Neuronal stem cell (in vitro differentiated cells): Measurements from ENCODE around the gene MRNIP.
"Not testable (repeated sequence)": the region's sequence is repeated elsewhere in the genome, so short reads cannot be mapped to it uniquely, and the experiment has no call there.

Experiments used
- DNase-seq: peaks from one replicate; pipeline ENCODE4 v3.0.0-alpha.2; 2013; ENCODE audit warnings: low spot score
- H2AFZ ChIP-seq: one replicate; pipeline ENCODE4 v1.6.1; 2013; ENCODE audit warnings: mild to moderate bottlenecking, low read length, inconsistent platforms
- H2AK5ac ChIP-seq: 2 replicates; pipeline ENCODE4 v1.6.1; 2013; ENCODE audit warnings: low read depth, mild to moderate bottlenecking, inconsistent platforms, low read length, moderate library complexity, mixed read lengths
- H2BK120ac ChIP-seq: 2 replicates; pipeline ENCODE4 v1.6.1; 2013; ENCODE audit warnings: low read depth, mild to moderate bottlenecking, inconsistent platforms, low read length, moderate library complexity, mixed read lengths
- H2BK12ac ChIP-seq: one replicate; pipeline ENCODE4 v1.6.1; 2013; ENCODE audit warnings: low read length, inconsistent platforms
- H2BK15ac ChIP-seq: 2 replicates; pipeline ENCODE4 v1.6.1; 2013; ENCODE audit warnings: mild to moderate bottlenecking, low read length, inconsistent platforms, mixed read lengths
- H2BK5ac ChIP-seq: one replicate; pipeline ENCODE4 v1.6.1; 2013; ENCODE audit warnings: inconsistent platforms, mild to moderate bottlenecking, low read length, moderate library complexity
- H3K14ac ChIP-seq: one replicate; pipeline ENCODE4 v1.6.1; 2013; ENCODE audit warnings: low read length, inconsistent platforms
- H3K18ac ChIP-seq: 2 replicates; pipeline ENCODE4 v1.6.1; 2013; ENCODE audit warnings: low read length, inconsistent platforms
- H3K23ac ChIP-seq: 2 replicates; pipeline ENCODE4 v1.6.1; 2013; ENCODE audit warnings: low read depth, mild to moderate bottlenecking, mixed read lengths, low read length, inconsistent platforms; ENCODE audit not compliant: poor library complexity
- H3K27ac ChIP-seq: replicated peaks from 3 replicates; pipeline ENCODE4 v1.5.1; 2013; ENCODE audit warnings: low read length, inconsistent platforms
- H3K27me3 ChIP-seq, 3 experiments: 2 replicates each; pipeline ENCODE4 v1.6.1; 2013; ENCODE audit warnings: low read length in 3 of 3, mild to moderate bottlenecking in 2 of 3, inconsistent platforms in 1 of 3, low read depth in 1 of 3, mixed read lengths in 1 of 3, moderate library complexity in 1 of 3; ENCODE audit not compliant: control insufficient read depth in 3 of 3, insufficient read depth in 3 of 3
- H3K36me3 ChIP-seq, 2 donors: replicated peaks in 1 of 2; 2 replicates each; pipeline ENCODE4 v1.6.1; 2013; ENCODE audit warnings: low read length in 2 of 2; ENCODE audit not compliant: control insufficient read depth in 2 of 2, insufficient read depth in 2 of 2
- H3K4ac ChIP-seq: 2 replicates; pipeline ENCODE4 v1.6.1; 2013; ENCODE audit warnings: inconsistent platforms, mild to moderate bottlenecking, low read length, moderate library complexity
- H3K4me1 ChIP-seq, 2 donors: 1 replicate in 1 of 2; 2 replicates in 1 of 2; pipeline ENCODE4 v1.6.1; 2013; ENCODE audit warnings: low read length in 2 of 2, low read depth in 1 of 2; ENCODE audit not compliant: control insufficient read depth in 2 of 2, insufficient read depth in 1 of 2
- H3K4me2 ChIP-seq: one replicate; pipeline ENCODE4 v1.6.1; 2013; ENCODE audit warnings: mild to moderate bottlenecking, low read length, inconsistent platforms; ENCODE audit not compliant: insufficient read depth, poor library complexity, severe bottlenecking
- H3K4me3 ChIP-seq, 2 donors: 2 replicates each; pipeline ENCODE4 v1.5.1; 2013; ENCODE audit warnings: low read length in 2 of 2, mild to moderate bottlenecking in 2 of 2, inconsistent platforms in 1 of 2, moderate library complexity in 1 of 2
- H3K79me1 ChIP-seq: one replicate; pipeline ENCODE4 v1.6.1; 2013; ENCODE audit warnings: low read depth, mild to moderate bottlenecking, inconsistent platforms, low read length, moderate library complexity
- H3K9ac ChIP-seq: one replicate; pipeline ENCODE4 v1.6.1; 2013; ENCODE audit warnings: mild to moderate bottlenecking, low read depth, low read length, inconsistent platforms; ENCODE audit not compliant: poor library complexity
- H3K9me3 ChIP-seq, 2 donors: replicated peaks in 1 of 2; 2 replicates each; pipeline versions ENCODE3 to v1.6.1; 2013; ENCODE audit warnings: low read length in 2 of 2, mild to moderate bottlenecking in 2 of 2, inconsistent platforms in 1 of 2, low read depth in 1 of 2, mixed read lengths in 1 of 2, moderate library complexity in 1 of 2; ENCODE audit not compliant: control insufficient read depth in 2 of 2, insufficient read depth in 1 of 2
- H4K8ac ChIP-seq: one replicate; pipeline ENCODE4 v1.6.1; 2013; ENCODE audit warnings: low read depth, mild to moderate bottlenecking, inconsistent platforms, low read length, moderate library complexity
- H4K91ac ChIP-seq: one replicate; pipeline ENCODE4 v1.6.1; 2013; ENCODE audit warnings: low read length, low read depth, mild to moderate bottlenecking, inconsistent platforms; ENCODE audit not compliant: poor library complexity
- WGBS, 2 donors: extraction: QIAGEN DNeasy Blood & Tissue Kit; methylation state at CpG; one replicate each; pipeline ENCODE4 v1.1.7; 2013; ENCODE audit warnings: missing lambda C conversion rate in 2 of 2, mixed read lengths in 1 of 2; ENCODE audit not compliant: insufficient read length in 2 of 2, insufficient replicate concordance in 1 of 2; ENCODE audit errors: extremely low coverage in 2 of 2; 5-methylcytosine and 5-hydroxymethylcytosine counted together

Gene MRNIP

GRCh38 chr5:179837076-179838011 is 21.3 kb downstream of the MRNIP start:
- WGBS, 2 donors: no CpG with 5 or more reads among the region's 15 CpGs

DNA sequence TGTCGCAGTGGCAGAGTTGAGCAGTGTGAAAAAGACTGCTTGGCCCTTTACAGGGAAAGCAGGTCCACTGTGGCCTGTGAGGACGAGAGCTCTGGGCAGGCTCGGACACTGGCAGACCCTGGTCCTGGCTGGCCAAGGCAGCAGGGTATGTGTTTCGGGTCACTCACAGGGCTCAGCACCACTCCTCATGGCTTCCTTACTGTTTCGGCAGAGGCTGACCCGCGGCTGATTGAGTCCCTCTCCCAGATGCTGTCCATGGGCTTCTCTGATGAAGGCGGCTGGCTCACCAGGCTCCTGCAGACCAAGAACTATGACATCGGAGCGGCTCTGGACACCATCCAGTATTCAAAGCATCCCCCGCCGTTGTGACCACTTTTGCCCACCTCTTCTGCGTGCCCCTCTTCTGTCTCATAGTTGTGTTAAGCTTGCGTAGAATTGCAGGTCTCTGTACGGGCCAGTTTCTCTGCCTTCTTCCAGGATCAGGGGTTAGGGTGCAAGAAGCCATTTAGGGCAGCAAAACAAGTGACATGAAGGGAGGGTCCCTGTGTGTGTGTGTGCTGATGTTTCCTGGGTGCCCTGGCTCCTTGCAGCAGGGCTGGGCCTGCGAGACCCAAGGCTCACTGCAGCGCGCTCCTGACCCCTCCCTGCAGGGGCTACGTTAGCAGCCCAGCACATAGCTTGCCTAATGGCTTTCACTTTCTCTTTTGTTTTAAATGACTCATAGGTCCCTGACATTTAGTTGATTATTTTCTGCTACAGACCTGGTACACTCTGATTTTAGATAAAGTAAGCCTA is 22.2 kb downstream of the MRNIP start:
- H2BK5ac ChIP-seq: no peak overlapping the region
- no peak overlapping the region for H2AK5ac ChIP-seq
- H3K4me1 ChIP-seq: no peaks in the 10 kb centered on the region
- H4K91ac ChIP-seq: no peak overlapping the region
- H3K27me3 ChIP-seq: no peaks in the 10 kb centered on the region
- no peak for DNase-seq
- H3K79me1 ChIP-seq: peaks cover 11% of the 10 kb centered on the region
- no peak overlapping the region for H2AFZ ChIP-seq
- H2BK15ac ChIP-seq: no peak overlapping the region
- no peak overlapping the region for H3K4ac ChIP-seq
- no CpG with 5 or more reads among the region's 19 CpGs for WGBS, 2 donors
- no peak overlapping the region for H2BK12ac ChIP-seq
- H3K4me2 ChIP-seq: no peak overlapping the region
- H3K18ac ChIP-seq: no peak overlapping the region
- no peak overlapping the region for H3K4me3 ChIP-seq
- peaks cover 62 to 83% of the 10 kb centered on the region in 2 donors for H3K36me3 ChIP-seq
- H3K14ac ChIP-seq: no peak overlapping the region
- no peak overlapping the region for H3K27ac ChIP-seq
- H4K8ac ChIP-seq: no peak overlapping the region
- H3K23ac ChIP-seq: peak overlapping the region; percentile 49
- H3K9me3 ChIP-seq: peaks cover 0 to 7% of the 10 kb centered on the region in 2 donors
- no peak overlapping the region for H2BK120ac ChIP-seq
- peak overlapping the region; percentile 1 for H3K9ac ChIP-seq

More at GRCh38 chr5:179837076-179838011, 21.3 kb downstream of the MRNIP start:
- Histone ChIP-seq H2AFZ (no peak overlapping the region), H3K79me1 (peaks cover 7% of the 10 kb centered on the region), H3K4me3 (peak overlapping the region in 1 of 2 donors; percentile 33), H3K23ac (peak overlapping the region; percentile 93), H3K14ac (no peak overlapping the region), H3K18ac (no peak overlapping the region), H3K9me3 (peaks cover 0 to 5% of the 10 kb centered on the region in 2 donors), H2BK5ac (no peak overlapping the region), H3K36me3 (peaks cover 63 to 82% of the 10 kb centered on the region in 2 donors), H3K27ac (no peak overlapping the region), H3K9ac (no peak overlapping the region), H2AK5ac (no peak overlapping the region), H4K91ac (no peak overlapping the region), H2BK120ac (no peak overlapping the region), H2BK15ac (no peak overlapping the region), H3K4me2 (no peak overlapping the region), H2BK12ac (no peak overlapping the region), H4K8ac (peak overlapping the region; percentile 45), H3K4ac (no peak overlapping the region), H3K27me3 (no peaks in the 10 kb centered on the region), H3K4me1 (no peaks in the 10 kb centered on the region)
- DNase-seq: no peak

DNA sequence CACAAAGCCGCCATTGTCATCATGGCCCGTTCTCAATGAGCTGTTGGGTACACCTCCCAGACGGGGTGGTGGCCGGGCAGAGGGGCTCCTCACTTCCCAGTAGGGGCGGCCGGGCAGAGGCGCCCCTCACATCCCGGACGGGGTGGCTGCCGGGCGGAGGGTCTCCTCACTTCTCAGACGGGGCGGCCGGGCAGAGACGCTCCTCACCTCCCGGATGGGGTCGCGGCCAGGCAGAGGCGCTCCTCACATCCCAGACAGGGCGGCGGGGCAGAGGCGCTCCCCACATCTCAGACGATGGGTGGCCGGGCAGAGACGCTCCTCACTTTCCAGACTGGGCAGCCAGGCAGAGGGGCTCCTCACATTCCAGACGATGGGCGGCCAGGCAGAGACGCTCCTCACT is 23.7 kb downstream of the MRNIP start:
- not testable (repeated sequence) for H3K4me3 ChIP-seq, H3K4ac ChIP-seq, H3K79me1 ChIP-seq, H4K91ac ChIP-seq, H3K23ac ChIP-seq, H3K9me3 ChIP-seq, H3K14ac ChIP-seq, H3K27ac ChIP-seq, H2AK5ac ChIP-seq, H3K27me3 ChIP-seq, H4K8ac ChIP-seq, H2BK15ac ChIP-seq, H3K4me1 ChIP-seq, H2AFZ ChIP-seq, H2BK5ac ChIP-seq, H3K9ac ChIP-seq, DNase-seq, H2BK12ac ChIP-seq, H2BK120ac ChIP-seq, H3K4me2 ChIP-seq, H3K18ac ChIP-seq
- H3K36me3 ChIP-seq: peaks cover 58 to 84% of the 10 kb centered on the region in 2 donors
- no CpG with 5 or more reads among the region's 28 CpGs for WGBS, 2 donors

DNA sequence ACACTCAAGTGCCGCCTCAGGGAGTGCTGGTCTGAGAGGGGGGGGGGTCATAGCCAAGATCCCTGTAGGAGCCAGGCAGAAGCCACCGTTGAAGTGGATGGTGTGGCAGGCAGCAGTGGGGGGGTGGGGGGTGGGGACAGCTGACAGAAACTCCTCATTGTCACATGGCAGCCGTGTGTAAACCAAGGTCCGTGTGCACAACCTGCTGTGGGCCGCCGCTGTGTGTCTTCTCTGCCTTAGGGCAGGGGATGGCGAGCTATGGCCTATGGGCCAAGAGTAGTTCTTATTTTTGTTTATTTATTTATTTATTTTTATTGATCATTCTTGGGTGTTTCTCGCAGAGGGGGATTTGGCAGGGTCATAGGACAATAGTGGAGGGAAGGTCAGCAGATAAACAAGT is 24.5 kb downstream of the MRNIP start:
- Histone ChIP-seq H3K9me3 (peaks cover 8 to 10% of the 10 kb centered on the region in 2 donors), H3K27me3 (no peaks in the 10 kb centered on the region), H3K4ac (no peak overlapping the region), H2BK12ac (no peak overlapping the region), H3K14ac (no peak overlapping the region), H2AK5ac (no peak overlapping the region), H2BK120ac (no peak overlapping the region), H3K9ac (no peak overlapping the region), H3K4me1 (no peaks in the 10 kb centered on the region), H3K79me1 (peaks cover 9% of the 10 kb centered on the region), H4K91ac (no peak overlapping the region), H3K36me3 (peaks cover 56 to 84% of the 10 kb centered on the region in 2 donors), H3K18ac (no peak overlapping the region), H3K27ac (no peak overlapping the region), H2BK15ac (no peak overlapping the region), H3K4me2 (no peak overlapping the region), H4K8ac (no peak overlapping the region), H3K23ac (no peak overlapping the region), H2AFZ (no peak overlapping the region), H3K4me3 (no peak overlapping the region), H2BK5ac (no peak overlapping the region)
- no CpG with 5 or more reads among the region's 8 CpGs for WGBS, 2 donors
- no peak for DNase-seq
